ENCODE measurements around the gene AP2B1.

DNA sequence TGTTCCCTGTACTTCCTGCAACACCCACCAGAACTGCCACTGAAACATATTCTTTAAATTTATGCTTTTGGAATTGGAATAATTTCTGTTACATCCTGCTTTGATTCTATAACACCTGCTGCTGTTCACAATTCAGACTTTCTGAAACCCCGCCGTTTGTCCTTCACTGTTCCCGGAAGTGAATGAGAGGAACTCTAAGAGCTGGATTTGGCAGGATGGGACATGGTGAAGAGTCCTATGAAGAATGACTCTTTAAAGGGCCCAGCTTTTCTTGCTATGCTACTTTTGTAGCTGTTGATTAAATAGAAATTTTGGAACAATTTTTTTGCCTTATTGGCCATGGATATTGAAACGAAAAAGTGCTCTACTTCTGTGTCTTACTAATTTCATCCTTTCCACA lies 8.9 kb downstream of the AP2B1 start:
- TF ChIP-seq, protein P1, sequence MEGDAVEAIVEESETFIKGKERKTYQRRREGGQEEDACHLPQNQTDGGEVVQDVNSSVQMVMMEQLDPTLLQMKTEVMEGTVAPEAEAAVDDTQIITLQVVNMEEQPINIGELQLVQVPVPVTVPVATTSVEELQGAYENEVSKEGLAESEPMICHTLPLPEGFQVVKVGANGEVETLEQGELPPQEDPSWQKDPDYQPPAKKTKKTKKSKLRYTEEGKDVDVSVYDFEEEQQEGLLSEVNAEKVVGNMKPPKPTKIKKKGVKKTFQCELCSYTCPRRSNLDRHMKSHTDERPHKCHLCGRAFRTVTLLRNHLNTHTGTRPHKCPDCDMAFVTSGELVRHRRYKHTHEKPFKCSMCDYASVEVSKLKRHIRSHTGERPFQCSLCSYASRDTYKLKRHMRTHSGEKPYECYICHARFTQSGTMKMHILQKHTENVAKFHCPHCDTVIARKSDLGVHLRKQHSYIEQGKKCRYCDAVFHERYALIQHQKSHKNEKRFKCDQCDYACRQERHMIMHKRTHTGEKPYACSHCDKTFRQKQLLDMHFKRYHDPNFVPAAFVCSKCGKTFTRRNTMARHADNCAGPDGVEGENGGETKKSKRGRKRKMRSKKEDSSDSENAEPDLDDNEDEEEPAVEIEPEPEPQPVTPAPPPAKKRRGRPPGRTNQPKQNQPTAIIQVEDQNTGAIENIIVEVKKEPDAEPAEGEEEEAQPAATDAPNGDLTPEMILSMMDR (IDR thresholded peaks at IDR 0.05 in 8 of 11, conservative IDR thresholded peaks at IDR 0.05 in 3 of 11) = no peak
- no peak for TF ChIP-seq POLR2A (IDR thresholded peaks at IDR 0.05)

All from spleen (tissue), 7 donors.